HG03378 (cell line): ENCODE measurements around the gene SLC29A2.
"Not testable (repeated sequence)": the region's sequence is repeated elsewhere in the genome, so short reads cannot be mapped to it uniquely, and the experiment has no call there.

Experiments used
- ATAC-seq: cut with Tn5 transposase; IDR thresholded peaks from one replicate; pipeline ENCODE4 v1.9.1; 2021; ENCODE audit warnings: mild to moderate bottlenecking, moderate library complexity; ENCODE audit not compliant: unreplicated experiment

The SLC29A2 gene

DNA sequence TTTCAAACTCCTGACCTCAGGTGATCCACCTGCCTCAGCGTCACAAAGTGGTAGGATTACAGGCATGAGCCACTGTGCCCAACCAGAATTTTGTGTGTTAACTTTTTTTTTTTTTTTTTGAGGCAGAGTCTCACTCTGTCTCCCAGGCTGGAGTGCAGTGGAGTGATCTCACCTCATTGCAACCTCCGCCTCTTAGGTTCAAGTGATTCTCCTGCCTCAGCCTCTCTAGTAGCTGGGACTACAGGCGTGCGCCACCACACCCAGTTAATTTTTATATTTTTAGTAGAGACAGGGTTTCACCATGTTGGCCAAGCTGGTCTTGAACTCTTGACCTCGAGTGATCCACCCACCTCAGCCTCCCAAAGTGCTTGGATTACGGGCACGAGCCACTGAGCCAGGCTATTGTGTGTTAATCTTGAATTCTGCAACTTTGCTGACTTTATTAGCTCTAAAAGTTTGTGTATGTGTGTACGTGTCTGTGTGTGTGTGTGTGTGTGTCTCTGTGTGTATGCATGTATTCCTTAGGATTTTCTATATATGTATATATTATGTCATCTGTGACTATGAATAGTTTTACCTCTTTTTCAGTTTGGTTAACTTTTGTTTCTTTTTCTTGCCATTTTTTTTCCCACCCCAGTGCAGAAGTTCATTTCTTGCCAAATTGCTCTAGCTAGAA is 20.9 kb downstream of the SLC29A2 start:
- ATAC-seq: not testable (repeated sequence)

DNA sequence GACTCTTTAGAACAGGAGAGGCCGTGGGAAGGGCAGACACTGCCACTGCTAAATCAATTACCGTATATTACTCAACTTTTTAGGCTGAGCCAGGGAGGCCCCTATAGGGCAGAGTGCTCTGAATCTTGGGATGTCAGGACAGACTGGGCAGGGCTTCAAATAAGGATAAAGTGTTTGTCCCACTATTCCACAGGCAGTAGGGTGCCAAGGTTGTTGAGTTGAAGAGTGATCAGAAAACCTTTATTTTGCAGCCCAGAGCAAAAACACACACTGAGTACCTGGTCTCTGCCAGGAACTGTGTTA is 22.5 kb downstream of the SLC29A2 start:
- no peak for ATAC-seq

GRCh38 chr11:66347425-66348276 is 23.9 kb downstream of the SLC29A2 start, which contains the start of gene B4GAT1:
Gene B4GAT1 (minus strand): TSS chr11:66347629. CDS start chr11:66347545, 84 bp downstream.
- ATAC-seq: peak; percentile 39

GRCh38 chr11:66346476-66347424 is 24.8 kb downstream of the SLC29A2 start:
- no peak for ATAC-seq

GRCh38 chr11:66345316-66345649 is 26.3 kb downstream of the SLC29A2 start:
- ATAC-seq: peak; percentile 5

- peak; percentile 59 for ATAC-seq
Measured at GRCh38 chr11:66344550-66345315, 26.8 kb downstream of the SLC29A2 start, which contains the start of gene BRMS1. Gene BRMS1 (minus strand): TSS chr11:66345104. CDS start chr11:66342234, 2,870 bp downstream.

- ATAC-seq: no peak
Measured at GRCh38 chr11:66343176-66343575, 28.4 kb downstream of the SLC29A2 start.

DNA sequence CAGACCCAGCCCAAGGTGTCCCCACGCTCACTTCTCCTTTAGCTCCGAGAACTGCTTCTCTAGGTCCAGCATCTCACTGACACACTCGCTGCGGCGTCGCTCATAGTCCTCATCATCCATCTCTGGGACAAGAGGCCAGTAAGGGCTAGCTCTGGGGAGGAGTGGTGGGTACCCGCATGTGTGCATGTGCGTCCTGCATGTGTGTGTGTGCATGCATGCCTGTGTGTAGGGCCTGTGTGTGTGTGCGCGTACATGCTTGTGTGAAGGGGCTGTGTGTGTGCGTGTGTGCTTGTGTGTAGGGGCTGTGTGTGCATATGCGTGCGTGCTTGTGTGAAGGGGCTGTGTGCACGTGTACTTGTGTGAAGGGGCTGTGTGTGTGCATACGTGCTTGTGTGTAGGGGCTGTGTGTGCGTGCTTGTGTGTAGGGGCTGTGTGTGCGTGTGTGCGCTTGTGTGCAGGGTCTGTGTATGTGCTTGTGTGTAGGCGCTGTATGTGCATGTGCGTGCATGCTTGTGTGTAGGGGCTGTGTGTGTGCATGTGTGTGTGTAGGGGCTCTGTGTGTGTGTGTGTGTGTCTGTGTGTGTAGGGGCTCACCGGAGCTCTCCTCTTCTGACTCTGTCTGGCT is 29.9 kb downstream of the SLC29A2 start:
- no peak for ATAC-seq

GRCh38 chr11:66340596-66341501 is 30.7 kb downstream of the SLC29A2 start:
- no peak for ATAC-seq

GRCh38 chr11:66339686-66340483 is 31.7 kb downstream of the SLC29A2 start:
- ATAC-seq: no peak

DNA sequence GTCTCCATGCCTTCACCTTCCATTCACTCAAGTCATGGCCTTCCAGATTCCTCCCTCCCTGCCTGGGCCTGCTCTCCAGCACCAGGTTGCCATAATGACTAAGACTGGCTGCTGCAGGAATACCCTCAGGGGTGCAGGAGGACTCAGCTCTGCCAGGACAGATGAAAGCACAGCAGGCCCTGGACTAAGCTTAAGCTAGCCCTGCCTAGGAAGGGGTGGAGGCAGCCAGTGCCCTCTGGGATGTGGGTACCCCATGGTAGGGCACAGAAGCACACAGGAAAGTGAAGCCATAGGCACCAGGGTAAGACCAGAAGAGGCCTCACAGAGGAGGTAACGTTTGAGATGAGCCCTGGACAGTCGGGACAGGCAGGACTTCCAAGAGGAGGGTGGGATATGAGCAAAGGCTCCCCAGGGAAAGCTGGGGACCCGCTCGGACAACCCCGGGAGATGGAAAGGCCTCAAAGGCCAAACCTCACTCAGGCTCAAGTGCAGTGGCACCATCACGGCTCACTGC is 32.3 kb downstream of the SLC29A2 start:
- no peak for ATAC-seq

DNA sequence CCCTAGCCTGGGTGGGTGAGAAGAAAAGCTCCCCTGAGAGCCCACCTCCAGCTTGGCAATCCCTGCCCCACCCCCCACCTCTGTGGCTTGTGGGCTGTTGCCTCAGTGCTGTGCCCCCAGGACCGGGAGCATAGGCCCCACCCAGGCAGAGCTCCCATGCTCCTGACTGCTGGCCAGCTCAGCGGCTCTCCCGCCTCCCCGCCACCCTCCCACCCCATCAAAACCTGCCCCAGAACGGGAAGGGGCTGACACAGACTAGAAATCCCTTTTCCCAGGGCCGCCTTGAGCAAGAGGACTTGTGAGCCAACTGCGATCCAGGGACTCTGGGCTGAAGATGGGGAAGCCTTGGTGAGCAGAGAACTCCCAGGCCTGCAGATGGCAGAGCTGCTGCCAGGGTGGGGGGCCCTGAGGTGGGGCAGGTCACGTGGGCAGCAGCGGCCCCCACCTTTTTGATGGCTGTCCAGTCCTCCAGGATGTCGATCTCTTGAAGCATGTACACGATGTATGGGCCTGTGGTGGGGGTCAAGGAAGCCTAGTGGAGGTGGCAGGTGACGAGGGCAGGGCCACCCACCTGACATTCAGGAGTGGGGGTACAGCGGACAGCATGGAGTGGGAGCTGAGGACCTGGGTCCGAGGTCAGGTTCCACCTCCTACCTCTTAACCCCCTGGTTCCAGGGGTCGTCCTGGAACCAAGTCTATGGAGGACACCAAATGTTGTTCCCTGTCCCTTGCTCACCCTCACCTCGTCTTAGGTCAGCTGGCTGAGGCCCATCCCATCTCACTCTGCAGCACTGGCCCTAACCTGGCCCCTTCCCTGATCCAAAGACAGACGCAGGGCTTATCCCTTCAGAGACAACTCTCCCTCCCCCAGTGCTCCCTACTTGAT is 33.0 kb downstream of the SLC29A2 start:
- no peak for ATAC-seq

GRCh38 chr11:66337103-66337899 is 34.3 kb downstream of the SLC29A2 start:
- no peak for ATAC-seq

GRCh38 chr11:66336234-66337102 is 35.1 kb downstream of the SLC29A2 start, which contains the start of gene RIN1:
Gene RIN1 (minus strand): TSS chr11:66336434. CDS start chr11:66336402, 32 bp downstream.
- peak; percentile 54 for ATAC-seq
